Fibroblast of the aortic adventitia (primary cell): ENCODE data around the gene ARAP1. TPM values are rescaled to one million over a fixed set of nuclear protein-coding genes. Genes with fewer than 3 reads are reported as not detected.
"Not testable (repeated sequence)": the region's sequence is repeated elsewhere in the genome, so short reads cannot be mapped to it uniquely, and the experiment has no call there.

ENCODE experiments used
- DNase-seq: peaks from one replicate; pipeline ENCODE4 v3.0.0-alpha.2; 2010; ENCODE audit warnings: low read depth
- H3K4me3 ChIP-seq: 2 replicates; pipeline ENCODE4 v1.5.1; 2011; ENCODE audit warnings: low read depth, mild to moderate bottlenecking, control low read depth, low read length, moderate library complexity
- CTCF ChIP-seq: IDR thresholded peaks from 2 replicates; pipeline ENCODE4 v1.5.1; 2011; ENCODE audit warnings: mild to moderate bottlenecking, low read length, control low read depth, inconsistent platforms; ENCODE audit not compliant: insufficient read depth
- total RNA-seq: library from RNA; depleted of rRNA; stranded (reverse); fragments of >200 nt; gene quantifications from 2 replicates; pipeline ENCODE4 v1.2.3, GENCODE V29; 2012; ENCODE audit warnings: low replicate concordance

Gene ARAP1
- total RNA-seq: 66.9 and 184 TPM in 2 replicates

GRCh38 chr11:72752088-72752914 lies at the start of gene ARAP1:
Gene ARAP1, minus strand, starts transcription at chr11:72752408. Its CDS starts 25,280 bp downstream, at chr11:72727128.
- peak; percentile 58 for DNase-seq
- peak within 1 kb of the TSS; percentile 83 for H3K4me3 ChIP-seq
- TF ChIP-seq CTCF: peak; percentile 7

- H3K4me3 ChIP-seq: no peak overlapping the region
Observed at GRCh38 chr11:72799441-72799840, 47.2 kb upstream of the ARAP1 start.

GRCh38 chr11:72798361-72798760 lies 46.2 kb upstream of the ARAP1 start:
- TF ChIP-seq CTCF: no peak
- no peak overlapping the region for H3K4me3 ChIP-seq
- no peak for DNase-seq

More at GRCh38 chr11:72799441-72799840, 47.2 kb upstream of the ARAP1 start:
- no peak for DNase-seq
- no peak for TF ChIP-seq CTCF

- peak within 1 kb of the TSS; percentile 86 for H3K4me3 ChIP-seq
- DNase-seq: peak; percentile 95
- peak; percentile 91 for TF ChIP-seq CTCF
Observed at GRCh38 chr11:72793425-72794367, 41.5 kb upstream of the ARAP1 start, which contains the start of gene STARD10. Gene STARD10, minus strand, starts transcription at chr11:72794047. Its CDS starts 12,866 bp downstream, at chr11:72781181.

GRCh38 chr11:72793076-72793424 lies 40.8 kb upstream of the ARAP1 start:
- no peak for DNase-seq
- no peak for TF ChIP-seq CTCF
- H3K4me3 ChIP-seq: peak overlapping the region; percentile 36

GRCh38 chr11:72792437-72793021 lies 40.3 kb upstream of the ARAP1 start:
- TF ChIP-seq CTCF: no peak
- H3K4me3 ChIP-seq: no peak overlapping the region
- no peak for DNase-seq

GRCh38 chr11:72791228-72791627 lies 39.0 kb upstream of the ARAP1 start:
- not testable (repeated sequence) for DNase-seq, H3K4me3 ChIP-seq
